Naive B cell (primary cell): ENCODE results near the gene CD180. TPM values are rescaled to one million over a fixed set of nuclear protein-coding genes. Genes with fewer than 3 reads are reported as not detected.
"Not testable (repeated sequence)": the region's sequence is repeated elsewhere in the genome, so short reads cannot be mapped to it uniquely, and the experiment has no call there.

ENCODE experiments used
- ATAC-seq, 2 donors: fragments of 150-1000 bp; cut with Tn5 transposase; 2 replicates each; pipeline ENCODE4 v1.10.0; 2021; ENCODE audit warnings: low read depth in 2 of 2, mild to moderate bottlenecking in 2 of 2, moderate library complexity in 2 of 2
- DNase-seq: peaks from one replicate; pipeline ENCODE4 v3.0.0; 2022
- H3K27ac Mint-ChIP-seq, 6 donors: one replicate each; pipeline ENCODE4 v1.8.0; 2020 to 2022; ENCODE audit warnings: mild to moderate bottlenecking in 6 of 6, mixed read lengths in 6 of 6, moderate library complexity in 5 of 6, inconsistent platforms in 2 of 6
- H3K27me3 Mint-ChIP-seq, 3 donors: one replicate each; pipeline ENCODE4 v1.8.0; 2021 to 2022; ENCODE audit warnings: mixed read lengths in 3 of 3, mild to moderate bottlenecking in 1 of 3
- H3K36me3 Mint-ChIP-seq, 2 donors: one replicate each; pipeline ENCODE4 v1.8.0; 2020 to 2022; ENCODE audit warnings: mixed read lengths in 2 of 2, inconsistent platforms in 1 of 2, mild to moderate bottlenecking in 1 of 2
- H3K4me1 Mint-ChIP-seq, 3 donors: one replicate each; pipeline ENCODE4 v1.8.0; 2020 to 2022; ENCODE audit warnings: mixed read lengths in 3 of 3, inconsistent platforms in 1 of 3, mild to moderate bottlenecking in 1 of 3, moderate library complexity in 1 of 3
- H3K4me3 Mint-ChIP-seq, 8 donors: one replicate each; pipeline ENCODE4 v1.8.0; 2020 to 2022; ENCODE audit warnings: mild to moderate bottlenecking in 8 of 8, mixed read lengths in 8 of 8, moderate library complexity in 8 of 8, inconsistent platforms in 2 of 8
- H3K9me3 Mint-ChIP-seq, 7 donors: one replicate each; pipeline ENCODE4 v1.8.0; 2020 to 2022; ENCODE audit warnings: mixed read lengths in 7 of 7, mild to moderate bottlenecking in 5 of 7, inconsistent platforms in 2 of 7, moderate library complexity in 1 of 7
- polyA plus RNA-seq, 6 donors: library from polyadenylated mRNA; unstranded; fragments of 300-500 nt; fragmentation: Illumina TruSeq; gene quantifications; one replicate each; pipeline ENCODE4 v1.2.3, GENCODE V29; 2021; ENCODE audit warnings: low read depth in 6 of 6

CD180 gene
- polyA plus RNA-seq, 6 donors from 2014 or later = 29.6 to 131 (median 91.3) TPM

GRCh38 chr5:67178966-67179365, 17.6 kb downstream of the CD180 start:
- no peak for DNase-seq
- ATAC-seq = no peak
- Mint-ChIP-seq H3K27me3 (no peaks in the 10 kb centered on the region), H3K27ac (peak overlapping the region in 4 of 6 donors; percentile 11 to 82 (median 73)), H3K9me3 (peaks cover 3 to 64% (median 48%) of the 10 kb centered on the region in 7 donors), H3K4me1 (peaks cover 44 to 82% (median 71%) of the 10 kb centered on the region in 3 donors), H3K36me3 (peaks cover 74 to 81% of the 10 kb centered on the region in 2 donors), H3K4me3 (peak overlapping the region in 1 of 8 donors; percentile 77)

GRCh38 chr5:67178085-67178484, 18.5 kb downstream of the CD180 start:
- Mint-ChIP-seq H3K4me1 (peaks cover 40 to 74% (median 67%) of the 10 kb centered on the region in 3 donors), H3K27ac (peak overlapping the region in 3 of 6 donors; percentile 72 to 82 (median 79)), H3K36me3 (peaks cover 71 to 73% of the 10 kb centered on the region in 2 donors), H3K27me3 (no peaks in the 10 kb centered on the region), H3K9me3 (peaks cover 3 to 66% (median 48%) of the 10 kb centered on the region in 7 donors), H3K4me3 (peak overlapping the region in 2 of 8 donors; percentile 45 to 65)
- ATAC-seq (peak; percentile 73 to 76), DNase-seq (no peak)

GRCh38 chr5:67176936-67177335, 19.7 kb downstream of the CD180 start:
- H3K4me1 Mint-ChIP-seq = peaks cover 37 to 65% (median 55%) of the 10 kb centered on the region in 3 donors
- no peaks in the 10 kb centered on the region for H3K27me3 Mint-ChIP-seq
- H3K9me3 Mint-ChIP-seq = peaks cover 3 to 66% (median 48%) of the 10 kb centered on the region in 7 donors
- ATAC-seq = peak; percentile 80 to 81
- H3K36me3 Mint-ChIP-seq = peaks cover 63 to 66% of the 10 kb centered on the region in 2 donors
- H3K27ac Mint-ChIP-seq = peak overlapping the region; percentile 67 to 94 (median 88)
- DNase-seq = peak; percentile 54
- peak overlapping the region in 6 of 8 donors; percentile 2 to 46 (median 18) for H3K4me3 Mint-ChIP-seq

- peak overlapping the region in 1 of 6 donors; percentile 32 for H3K27ac Mint-ChIP-seq
- no peaks in the 10 kb centered on the region for H3K27me3 Mint-ChIP-seq
- H3K9me3 Mint-ChIP-seq = peaks cover 3 to 46% (median 36%) of the 10 kb centered on the region in 7 donors
- H3K4me3 Mint-ChIP-seq = peak overlapping the region in 1 of 8 donors; percentile 54
- DNase-seq = no peak
- H3K4me1 Mint-ChIP-seq = peaks cover 17 to 41% (median 25%) of the 10 kb centered on the region in 3 donors
- H3K36me3 Mint-ChIP-seq = peaks cover 33 to 40% of the 10 kb centered on the region in 2 donors
- no peak for ATAC-seq
These were observed 22.6 kb downstream of the CD180 start for GRCh38 chr5:67173959-67174358.

- peaks cover 15 to 36% (median 20%) of the 10 kb centered on the region in 3 donors for H3K4me1 Mint-ChIP-seq
- peaks cover 27 to 34% of the 10 kb centered on the region in 2 donors for H3K36me3 Mint-ChIP-seq
- not testable (repeated sequence) for DNase-seq, H3K4me3 Mint-ChIP-seq, ATAC-seq, H3K27me3 Mint-ChIP-seq, H3K27ac Mint-ChIP-seq
- peaks cover 3 to 40% (median 30%) of the 10 kb centered on the region in 7 donors for H3K9me3 Mint-ChIP-seq
These were observed 23.2 kb downstream of the CD180 start for GRCh38 chr5:67173351-67173750.

- no peaks in the 10 kb centered on the region for H3K27me3 Mint-ChIP-seq
These were observed 25.8 kb downstream of the CD180 start for GRCh38 chr5:67170767-67171166.

GRCh38 chr5:67168069-67168468, 28.5 kb downstream of the CD180 start:
- DNase-seq = no peak
- H3K36me3 Mint-ChIP-seq = no peaks in the 10 kb centered on the region
- ATAC-seq = no peak
- peaks cover 14 to 35% (median 17%) of the 10 kb centered on the region in 3 donors for H3K4me1 Mint-ChIP-seq
- H3K27me3 Mint-ChIP-seq = no peaks in the 10 kb centered on the region
- H3K9me3 Mint-ChIP-seq = no peaks in the 10 kb centered on the region
- no peak overlapping the region for H3K4me3 Mint-ChIP-seq
- peak overlapping the region in 5 of 6 donors; percentile 16 to 62 (median 41) for H3K27ac Mint-ChIP-seq

More at GRCh38 chr5:67170767-67171166, 25.8 kb downstream of the CD180 start:
- DNase-seq (no peak), ATAC-seq (no peak)
- Mint-ChIP-seq H3K36me3 (peaks cover 6 to 11% of the 10 kb centered on the region in 2 donors), H3K4me3 (no peak overlapping the region), H3K4me1 (peaks cover 21 to 38% (median 23%) of the 10 kb centered on the region in 3 donors), H3K9me3 (peaks cover 0 to 14% (median 6%) of the 10 kb centered on the region in 7 donors), H3K27ac (no peak overlapping the region)

GRCh38 chr5:67166460-67167285, 29.9 kb downstream of the CD180 start:
- ATAC-seq (peak; percentile 54 to 60), DNase-seq (no peak)
- H3K9me3 Mint-ChIP-seq = no peaks in the 10 kb centered on the region
- peaks cover 14 to 35% (median 21%) of the 10 kb centered on the region in 3 donors for H3K4me1 Mint-ChIP-seq
- peak overlapping the region; percentile 60 to 96 (median 91) for H3K27ac Mint-ChIP-seq
- H3K36me3 Mint-ChIP-seq = no peaks in the 10 kb centered on the region
- H3K27me3 Mint-ChIP-seq = no peaks in the 10 kb centered on the region
- peak overlapping the region; percentile 77 to 93 (median 87) for H3K4me3 Mint-ChIP-seq

GRCh38 chr5:67165526-67166459, 30.8 kb downstream of the CD180 start:
- Mint-ChIP-seq H3K4me3 (peak overlapping the region; percentile 77 to 93 (median 87)), H3K27ac (peak overlapping the region; percentile 86 to 96 (median 92)), H3K4me1 (peaks cover 14 to 38% (median 26%) of the 10 kb centered on the region in 3 donors), H3K36me3 (no peaks in the 10 kb centered on the region), H3K27me3 (no peaks in the 10 kb centered on the region), H3K9me3 (no peaks in the 10 kb centered on the region)
- DNase-seq (peak; percentile 71), ATAC-seq (peak; percentile 90)

- H3K36me3 Mint-ChIP-seq = no peaks in the 10 kb centered on the region
- H3K27ac Mint-ChIP-seq = peak overlapping the region in 4 of 6 donors; percentile 58 to 88 (median 76)
- ATAC-seq = no peak
- H3K4me3 Mint-ChIP-seq = peak overlapping the region in 5 of 8 donors; percentile 22 to 86 (median 51)
- peaks cover 14 to 43% (median 31%) of the 10 kb centered on the region in 3 donors for H3K4me1 Mint-ChIP-seq
- DNase-seq = no peak
- H3K9me3 Mint-ChIP-seq = no peaks in the 10 kb centered on the region
- no peaks in the 10 kb centered on the region for H3K27me3 Mint-ChIP-seq
These were observed 31.6 kb downstream of the CD180 start for GRCh38 chr5:67164856-67165525.

GRCh38 chr5:67163863-67164595, 32.6 kb downstream of the CD180 start:
- DNase-seq (no peak), ATAC-seq (no peak)
- Mint-ChIP-seq H3K9me3 (no peaks in the 10 kb centered on the region), H3K4me3 (peak overlapping the region in 1 of 8 donors; percentile 22), H3K4me1 (peaks cover 14 to 43% (median 38%) of the 10 kb centered on the region in 3 donors), H3K27ac (peak overlapping the region in 2 of 6 donors; percentile 78 to 88), H3K36me3 (no peaks in the 10 kb centered on the region), H3K27me3 (no peaks in the 10 kb centered on the region)

GRCh38 chr5:67163231-67163756, 33.3 kb downstream of the CD180 start:
- ATAC-seq (no peak), DNase-seq (no peak)
- Mint-ChIP-seq H3K4me1 (peaks cover 13 to 41% (median 38%) of the 10 kb centered on the region in 3 donors), H3K4me3 (peak overlapping the region in 1 of 8 donors; percentile 4), H3K27ac (no peak overlapping the region), H3K9me3 (no peaks in the 10 kb centered on the region), H3K36me3 (no peaks in the 10 kb centered on the region), H3K27me3 (no peaks in the 10 kb centered on the region)
